ENCODE measurements around the gene LCNL1. TPM values are rescaled to one million over a fixed set of nuclear protein-coding genes. Genes with fewer than 3 reads are reported as not detected.

LCNL1 gene
- total RNA-seq, 1 experiment from 2014 or later = 0.41 TPM

DNA sequence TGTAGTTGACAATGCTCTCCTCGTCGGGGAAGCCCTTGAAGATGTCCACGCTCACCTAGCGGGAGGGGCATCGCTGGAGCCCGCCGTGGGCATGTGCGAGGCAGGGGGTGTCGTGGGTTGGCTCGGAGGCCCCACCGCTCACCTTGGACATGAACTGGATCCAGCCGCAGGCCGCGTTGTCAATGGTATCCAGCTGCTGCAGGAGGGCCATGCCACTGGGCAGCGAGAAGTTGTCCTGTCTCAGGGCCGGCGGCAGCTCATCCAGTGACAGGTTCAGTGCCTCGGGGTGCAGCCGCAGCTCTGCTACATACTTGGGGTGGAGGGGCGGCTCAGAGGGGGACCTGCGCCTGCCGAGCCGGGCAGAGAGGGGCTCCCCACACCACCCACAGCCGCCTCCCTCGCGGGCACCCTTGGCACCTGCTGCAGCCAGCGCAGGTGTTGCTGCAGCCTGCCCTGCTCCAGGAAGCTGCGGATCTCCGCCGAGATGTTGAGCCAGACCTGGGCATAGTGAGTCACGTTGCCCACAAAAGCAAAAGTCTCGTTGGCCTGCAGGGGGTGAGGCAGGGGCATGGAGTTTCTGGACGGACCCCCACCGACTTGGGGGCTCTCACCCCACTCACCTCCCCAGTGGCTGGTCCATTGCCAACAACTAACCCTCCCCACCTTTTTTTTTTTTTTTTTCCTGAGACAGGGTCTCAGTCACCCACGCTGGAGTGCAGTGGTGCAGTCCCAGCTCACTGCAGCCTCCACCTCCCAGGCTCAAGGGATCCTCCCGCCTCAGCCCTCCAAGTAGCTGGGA lies 36.2 kb downstream of the LCNL1 start:
- H3K79me2 ChIP-seq (ENCODE audit: low read depth) = no peaks in the 10 kb centered on the region
- H3K9me2 ChIP-seq (ENCODE audit: insufficient read depth) = no peaks in the 10 kb centered on the region
- H3K36me3 ChIP-seq (ENCODE audit: low read depth) = no peaks in the 10 kb centered on the region
- ChIA-PET CTCF (interaction anchor here (0.7 kb wide), 1 partner anchor 177 kb away, joined by 12 read pairs; the partner anchor contains the start of gene AJM1), POLR2A (ENCODE audit: unreplicated experiment) (no interaction called here)
- H3K9me3 ChIP-seq (ENCODE audit: insufficient read depth, low read depth) = no peaks in the 10 kb centered on the region
- H4K20me1 ChIP-seq (ENCODE audit: insufficient read depth) = no peaks in the 10 kb centered on the region; the same call in 1 of the 2 replicates
- H3F3A ChIP-seq (ENCODE audit: insufficient read depth, low read depth) = peaks cover 7% of the 10 kb centered on the region; the same call in 1 of the 2 replicates
- no peaks in the 10 kb centered on the region for H3K4me1 ChIP-seq (replicated peaks; ENCODE audit: insufficient read depth)
- H3K27me3 ChIP-seq (ENCODE audit: insufficient read depth, low read depth) = no peaks in the 10 kb centered on the region
- TF ChIP-seq, protein P1, sequence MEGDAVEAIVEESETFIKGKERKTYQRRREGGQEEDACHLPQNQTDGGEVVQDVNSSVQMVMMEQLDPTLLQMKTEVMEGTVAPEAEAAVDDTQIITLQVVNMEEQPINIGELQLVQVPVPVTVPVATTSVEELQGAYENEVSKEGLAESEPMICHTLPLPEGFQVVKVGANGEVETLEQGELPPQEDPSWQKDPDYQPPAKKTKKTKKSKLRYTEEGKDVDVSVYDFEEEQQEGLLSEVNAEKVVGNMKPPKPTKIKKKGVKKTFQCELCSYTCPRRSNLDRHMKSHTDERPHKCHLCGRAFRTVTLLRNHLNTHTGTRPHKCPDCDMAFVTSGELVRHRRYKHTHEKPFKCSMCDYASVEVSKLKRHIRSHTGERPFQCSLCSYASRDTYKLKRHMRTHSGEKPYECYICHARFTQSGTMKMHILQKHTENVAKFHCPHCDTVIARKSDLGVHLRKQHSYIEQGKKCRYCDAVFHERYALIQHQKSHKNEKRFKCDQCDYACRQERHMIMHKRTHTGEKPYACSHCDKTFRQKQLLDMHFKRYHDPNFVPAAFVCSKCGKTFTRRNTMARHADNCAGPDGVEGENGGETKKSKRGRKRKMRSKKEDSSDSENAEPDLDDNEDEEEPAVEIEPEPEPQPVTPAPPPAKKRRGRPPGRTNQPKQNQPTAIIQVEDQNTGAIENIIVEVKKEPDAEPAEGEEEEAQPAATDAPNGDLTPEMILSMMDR (conservative IDR thresholded peaks at IDR 0.05) = no peak
- no peak for TF ChIP-seq EZH2 (IDR thresholded peaks at IDR 0.05; ENCODE audit: low read depth)
- no TSS peak for BruUV-seq (replicated peaks)
- no peak overlapping the region for H3K4me2 ChIP-seq
- H2AFZ ChIP-seq = no peak overlapping the region
- no peak overlapping the region for H3K27ac ChIP-seq
- intact Hi-C loops (cut with micrococcal nuclease; ENCODE audit: unreplicated experiment) = no loop called here
- DNase-seq = no peak
- H3K4me3 ChIP-seq = no peak overlapping the region

- Histone ChIP-seq H3K4me2 (no peak overlapping the region), H3K4me3 (no peak overlapping the region), H3K9me3 (ENCODE audit: insufficient read depth, low read depth) (no peaks in the 10 kb centered on the region), H3K27ac (no peak overlapping the region), H3K79me2 (ENCODE audit: low read depth) (no peaks in the 10 kb centered on the region), H3K27me3 (ENCODE audit: insufficient read depth, low read depth) (no peaks in the 10 kb centered on the region), H3K9me2 (ENCODE audit: insufficient read depth) (no peaks in the 10 kb centered on the region), H3F3A (ENCODE audit: insufficient read depth, low read depth) (peaks cover 7% of the 10 kb centered on the region; the same call in 1 of the 2 replicates), H3K36me3 (ENCODE audit: low read depth) (no peaks in the 10 kb centered on the region), H2AFZ (no peak overlapping the region), H3K4me1 (replicated peaks; ENCODE audit: insufficient read depth) (no peaks in the 10 kb centered on the region), H4K20me1 (ENCODE audit: insufficient read depth) (no peaks in the 10 kb centered on the region; the same call in 1 of the 2 replicates)
- CTCF ChIA-PET = interaction anchor here (0.7 kb wide), 1 partner anchor 178 kb away, joined by 12 read pairs; the partner anchor contains the start of gene AJM1
- POLR2A ChIA-PET (ENCODE audit: unreplicated experiment) = interaction anchor here (0.6 kb wide), 1 partner anchor 135 kb away, joined by 4 read pairs; no protein-coding TSS in a partner anchor
- intact Hi-C loops (cut with micrococcal nuclease; ENCODE audit: unreplicated experiment) = no loop called here
- no peak for DNase-seq
- TF ChIP-seq EZH2 (IDR thresholded peaks at IDR 0.05; ENCODE audit: low read depth) = no peak
- TF ChIP-seq, protein P1 (conservative IDR thresholded peaks at IDR 0.05) = no peak
- BruUV-seq (replicated peaks) = no TSS peak
Measured at GRCh38 chr9:137019891-137020683, 37.3 kb downstream of the LCNL1 start.

DNA sequence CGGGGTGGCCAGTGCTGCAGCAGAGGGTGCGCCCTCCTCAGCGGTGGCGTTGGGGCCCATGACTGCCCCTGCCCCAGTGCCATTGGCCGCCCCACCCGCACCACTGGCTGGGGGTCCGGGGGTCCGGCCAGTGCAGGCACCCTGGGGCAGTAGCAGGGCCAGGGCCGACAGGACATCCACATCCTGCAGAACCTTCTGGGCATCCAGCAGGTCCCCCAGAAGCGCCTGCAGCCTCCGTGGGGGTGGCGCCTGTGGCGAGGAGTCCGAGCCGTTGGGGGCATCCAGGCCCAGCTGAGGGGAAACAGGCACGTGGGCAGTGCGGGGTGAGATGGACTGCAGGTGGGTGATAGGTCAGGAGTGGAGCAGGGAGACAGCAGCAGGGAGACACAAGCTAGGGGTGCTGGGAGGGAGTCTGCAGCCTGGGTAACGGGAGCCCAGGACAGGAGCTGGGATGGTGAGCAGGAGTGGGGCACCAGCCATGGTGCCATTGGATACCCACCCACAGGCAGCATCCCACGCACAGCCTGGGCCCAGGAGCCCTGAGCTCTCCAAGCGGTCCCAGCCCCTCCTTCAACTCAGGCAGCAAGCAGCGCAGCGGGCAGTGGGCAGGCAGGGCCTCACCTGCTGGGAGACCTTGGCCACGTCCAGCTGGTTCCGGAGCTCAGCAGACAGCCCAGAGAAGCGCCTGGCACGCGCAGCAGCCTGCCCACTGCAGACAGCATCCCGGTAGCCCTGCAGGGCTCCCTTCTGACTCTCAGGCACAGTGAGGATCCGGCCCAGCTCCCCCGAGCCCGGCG lies 38.2 kb downstream of the LCNL1 start:
- H3K27ac ChIP-seq = no peak overlapping the region
- peaks cover 7% of the 10 kb centered on the region; the same call in 1 of the 2 replicates for H3F3A ChIP-seq (ENCODE audit: insufficient read depth, low read depth)
- no peaks in the 10 kb centered on the region for H3K9me3 ChIP-seq (ENCODE audit: insufficient read depth, low read depth)
- no peaks in the 10 kb centered on the region for H3K79me2 ChIP-seq (ENCODE audit: low read depth)
- BruUV-seq (replicated peaks) = no TSS peak
- ChIA-PET CTCF (interaction anchor here (0.5 to 0.7 kb wide), 2 partner anchors 58 to 71 kb away, joined by 3 to 5 read pairs; no protein-coding TSS in a partner anchor), POLR2A (ENCODE audit: unreplicated experiment) (no interaction called here)
- no peak overlapping the region for H3K4me3 ChIP-seq
- no peaks in the 10 kb centered on the region for H3K27me3 ChIP-seq (ENCODE audit: insufficient read depth, low read depth)
- no peak overlapping the region for H3K4me2 ChIP-seq
- no peaks in the 10 kb centered on the region; the same call in 1 of the 2 replicates for H4K20me1 ChIP-seq (ENCODE audit: insufficient read depth)
- no peaks in the 10 kb centered on the region for H3K9me2 ChIP-seq (ENCODE audit: insufficient read depth)
- H3K36me3 ChIP-seq (ENCODE audit: low read depth) = no peaks in the 10 kb centered on the region
- no peak overlapping the region for H2AFZ ChIP-seq
- DNase-seq = no peak
- no peaks in the 10 kb centered on the region for H3K4me1 ChIP-seq (replicated peaks; ENCODE audit: insufficient read depth)
- intact Hi-C loops (cut with micrococcal nuclease; ENCODE audit: unreplicated experiment) = no loop called here
- no peak for TF ChIP-seq EZH2 (IDR thresholded peaks at IDR 0.05; ENCODE audit: low read depth)
- TF ChIP-seq, protein P1 (conservative IDR thresholded peaks at IDR 0.05) = no peak
